Choroid plexus epithelial cell (primary cell): ENCODE results near the gene UQCRQ.
A peak's percentile ranks its signal among the peaks of the same experiment; 100 is the strongest.

Source experiments
- DNase-seq: peaks from one replicate; pipeline ENCODE4 v3.0.0-alpha.2; 2010; ENCODE audit warnings: low read depth
- H3K4me3 ChIP-seq: 2 replicates; pipeline ENCODE4 v1.5.1; 2011; ENCODE audit warnings: low read depth, mild to moderate bottlenecking, control low read depth, low read length, moderate library complexity
- TF ChIP-seq, protein P1 (sequence below): conservative IDR thresholded peaks from 2 replicates; pipeline ENCODE4 v1.5.1; 2011; ENCODE audit warnings: low read depth, mild to moderate bottlenecking, control low read depth, inconsistent platforms, low read length, moderate library complexity

Gene UQCRQ

GRCh38 chr5:132901036-132901435 is 34.6 kb downstream of the UQCRQ start:
- H3K4me3 ChIP-seq = no peak overlapping the region
- no peak for DNase-seq
- TF ChIP-seq, protein P1, sequence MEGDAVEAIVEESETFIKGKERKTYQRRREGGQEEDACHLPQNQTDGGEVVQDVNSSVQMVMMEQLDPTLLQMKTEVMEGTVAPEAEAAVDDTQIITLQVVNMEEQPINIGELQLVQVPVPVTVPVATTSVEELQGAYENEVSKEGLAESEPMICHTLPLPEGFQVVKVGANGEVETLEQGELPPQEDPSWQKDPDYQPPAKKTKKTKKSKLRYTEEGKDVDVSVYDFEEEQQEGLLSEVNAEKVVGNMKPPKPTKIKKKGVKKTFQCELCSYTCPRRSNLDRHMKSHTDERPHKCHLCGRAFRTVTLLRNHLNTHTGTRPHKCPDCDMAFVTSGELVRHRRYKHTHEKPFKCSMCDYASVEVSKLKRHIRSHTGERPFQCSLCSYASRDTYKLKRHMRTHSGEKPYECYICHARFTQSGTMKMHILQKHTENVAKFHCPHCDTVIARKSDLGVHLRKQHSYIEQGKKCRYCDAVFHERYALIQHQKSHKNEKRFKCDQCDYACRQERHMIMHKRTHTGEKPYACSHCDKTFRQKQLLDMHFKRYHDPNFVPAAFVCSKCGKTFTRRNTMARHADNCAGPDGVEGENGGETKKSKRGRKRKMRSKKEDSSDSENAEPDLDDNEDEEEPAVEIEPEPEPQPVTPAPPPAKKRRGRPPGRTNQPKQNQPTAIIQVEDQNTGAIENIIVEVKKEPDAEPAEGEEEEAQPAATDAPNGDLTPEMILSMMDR = no peak

DNA sequence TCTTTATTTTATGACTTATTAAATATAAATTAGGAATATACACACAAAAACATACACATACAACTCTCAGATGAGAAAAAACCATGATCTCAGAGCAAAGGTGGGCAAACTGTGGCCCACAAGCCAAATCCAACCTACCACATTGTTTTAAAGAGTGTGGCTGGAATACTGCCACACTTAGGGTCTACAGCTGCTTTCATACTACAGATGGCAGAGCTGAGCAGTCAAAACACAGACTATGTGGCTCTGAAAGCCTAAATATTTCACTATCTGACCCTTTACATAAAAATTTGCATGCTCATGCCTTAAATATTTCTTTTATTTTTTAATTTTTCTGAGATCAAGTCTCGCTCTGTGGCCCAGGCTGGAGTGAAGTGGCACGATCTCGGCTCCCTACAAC is 35.3 kb downstream of the UQCRQ start:
- TF ChIP-seq, protein P1 = peak; percentile 15
- H3K4me3 ChIP-seq = no peak overlapping the region
- peak; percentile 22 for DNase-seq

DNA sequence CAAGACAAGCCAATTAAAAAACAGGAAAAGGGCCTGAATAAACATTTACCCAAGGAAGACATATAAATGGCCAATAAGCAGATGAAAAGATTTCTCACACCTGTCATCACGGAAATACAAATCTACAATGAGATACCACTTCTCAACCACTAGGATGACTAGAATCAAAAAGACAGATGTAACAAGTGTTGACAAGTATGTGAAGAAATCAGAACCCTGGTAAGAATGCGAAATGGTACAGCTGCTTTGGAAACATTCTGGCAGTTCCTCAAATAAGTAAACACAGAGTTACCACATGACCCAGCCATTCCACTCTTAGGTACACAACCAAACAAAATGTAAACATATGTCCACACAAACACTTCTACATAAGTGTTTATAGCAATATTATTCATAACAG is 39.5 kb downstream of the UQCRQ start:
- H3K4me3 ChIP-seq = no peak overlapping the region
- TF ChIP-seq, protein P1 = peak; percentile 11
- peak; percentile 74 for DNase-seq

- H3K4me3 ChIP-seq = no peak overlapping the region
- TF ChIP-seq, protein P1 = no peak
- no peak for DNase-seq
Measured at GRCh38 chr5:132907161-132907560, 40.7 kb downstream of the UQCRQ start.

- no peak overlapping the region for H3K4me3 ChIP-seq
- DNase-seq = no peak
- TF ChIP-seq, protein P1 = no peak
Measured at GRCh38 chr5:132909702-132910101, 43.3 kb downstream of the UQCRQ start.

- no peak for DNase-seq
- TF ChIP-seq, protein P1 = no peak
- no peak overlapping the region for H3K4me3 ChIP-seq
Measured at GRCh38 chr5:132915681-132916080, 49.2 kb downstream of the UQCRQ start.

DNA sequence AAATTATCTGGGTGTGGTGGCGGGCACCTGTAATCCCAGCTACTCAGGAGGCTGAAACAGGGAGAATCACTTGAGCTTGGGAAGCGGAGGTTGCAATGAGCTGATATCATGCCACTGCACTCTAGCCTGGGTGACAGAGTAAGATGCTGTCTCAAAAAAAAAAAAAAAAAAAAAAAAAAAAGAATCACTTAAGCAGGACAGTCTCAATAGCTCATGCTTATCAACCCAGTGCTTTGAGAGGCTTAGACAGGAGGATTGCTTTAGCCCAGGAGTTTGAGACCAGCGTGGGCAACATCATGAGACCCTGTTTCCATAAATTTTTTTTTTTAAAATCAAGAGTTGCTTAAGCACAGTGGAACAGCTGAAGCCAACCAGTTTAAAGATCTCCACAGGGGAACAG is 49.6 kb downstream of the UQCRQ start:
- no peak for DNase-seq

More for the DNA sequence above, 49.6 kb downstream of the UQCRQ start:
- TF ChIP-seq, protein P1 = no peak
- no peak overlapping the region for H3K4me3 ChIP-seq
